ENCODE results near the gene MEGF10.

GRCh38 chr5:127358284-127358683 lies 67.7 kb downstream of the MEGF10 start:
- TF ChIP-seq CTCF (IDR thresholded peaks at IDR 0.05) (no peak), EZH2 (IDR thresholded peaks at IDR 0.05; ENCODE audit: borderline replicate concordance, insufficient read depth, low read depth, low read length, poor library complexity, severe bottlenecking) (no peak)
